GM23338 (cell line): ENCODE results near the gene SCGB3A2. TPM values are rescaled to one million over a fixed set of nuclear protein-coding genes. Genes with fewer than 3 reads are reported as not detected.
A peak's percentile ranks its signal among the peaks of the same experiment; 100 is the strongest.

Source experiments
- ATAC-seq: fragments of 200-7000 bp; cut with Tn5 transposase; 3 replicates; pipeline ENCODE4 v1.9.1; 2020
- DNase-seq: peaks from one replicate; pipeline ENCODE4 v3.0.0-alpha.2; 2015; ENCODE audit warnings: low spot score
- H2AFZ ChIP-seq: fragments of 200-600 bp; sonication (generic); 2 replicates; pipeline ENCODE4 v1.8.0; 2016; ENCODE audit warnings: antibody characterized with exemption, mild to moderate bottlenecking, moderate library complexity
- H3F3A ChIP-seq: fragments of 200-600 bp; sonication (generic); replicated peaks from 2 replicates; pipeline ENCODE4 v1.8.0; 2017; ENCODE audit warnings: antibody characterized with exemption, mixed run types, low read depth
- H3K27ac ChIP-seq: fragments of 200-600 bp; sonication (generic); 2 replicates; pipeline ENCODE4 v1.6.1; 2016; ENCODE audit warnings: low read depth
- H3K27me3 ChIP-seq: fragments of 200-600 bp; sonication (generic); 2 replicates; pipeline ENCODE4 v1.8.0; 2016; ENCODE audit warnings: mild to moderate bottlenecking, mixed run types, moderate library complexity; ENCODE audit not compliant: insufficient read depth
- H3K36me3 ChIP-seq: fragments of 200-600 bp; sonication (generic); 2 replicates; pipeline ENCODE4 v1.8.0; 2016; ENCODE audit warnings: mild to moderate bottlenecking; ENCODE audit not compliant: insufficient read depth
- H3K4me1 ChIP-seq: fragments of 200-600 bp; sonication (generic); 2 replicates; pipeline ENCODE4 v1.8.0; 2016; ENCODE audit warnings: mild to moderate bottlenecking, moderate library complexity; ENCODE audit not compliant: insufficient read depth
- H3K4me2 ChIP-seq: fragments of 200-600 bp; sonication (generic); 2 replicates; pipeline ENCODE4 v1.7.1; 2017; ENCODE audit warnings: mixed run types
- H3K4me3 ChIP-seq: fragments of 200-600 bp; sonication (generic); 2 replicates; pipeline ENCODE4 v1.6.1; 2016; ENCODE audit warnings: mixed run types
- H3K79me2 ChIP-seq: fragments of 200-600 bp; sonication (generic); replicated peaks from 2 replicates; pipeline ENCODE4 v1.8.0; 2017; ENCODE audit warnings: mild to moderate bottlenecking; ENCODE audit not compliant: insufficient read depth
- H3K9me2 ChIP-seq: fragments of 200-600 bp; sonication (generic); 2 replicates; pipeline ENCODE4 v1.8.0; 2017; ENCODE audit not compliant: insufficient read depth
- H4K20me1 ChIP-seq: fragments of 200-600 bp; sonication (generic); replicated peaks from 2 replicates; pipeline ENCODE4 v1.8.0; 2017; ENCODE audit warnings: mild to moderate bottlenecking; ENCODE audit not compliant: insufficient read depth
- H3K27ac Mint-ChIP-seq: 2 replicates; pipeline ENCODE4 v1.8.0; 2020; ENCODE audit warnings: inconsistent platforms, mild to moderate bottlenecking, moderate library complexity, mixed read lengths
- H3K27me3 Mint-ChIP-seq: 3 replicates; pipeline ENCODE4 v1.8.0; 2022; ENCODE audit warnings: low read depth, mild to moderate bottlenecking, moderate library complexity, mixed read lengths, inconsistent platforms; ENCODE audit not compliant: insufficient read depth, poor library complexity
- H3K36me3 Mint-ChIP-seq: 3 replicates; pipeline ENCODE4 v1.8.0; 2021; ENCODE audit warnings: low read depth, mild to moderate bottlenecking, inconsistent platforms, moderate library complexity, mixed read lengths
- H3K4me1 Mint-ChIP-seq: 3 replicates; pipeline ENCODE4 v1.8.0; 2020; ENCODE audit warnings: mild to moderate bottlenecking, inconsistent platforms, mixed read lengths
- H3K4me3 Mint-ChIP-seq: 3 replicates; pipeline ENCODE4 v1.8.0; 2021; ENCODE audit warnings: moderate library complexity, mild to moderate bottlenecking, inconsistent platforms, mixed read lengths
- H3K9me3 Mint-ChIP-seq: 3 replicates; pipeline ENCODE4 v1.8.0; 2020; ENCODE audit warnings: moderate library complexity, mild to moderate bottlenecking, inconsistent platforms, mixed read lengths
- CREB1 ChIP-seq: fragments of 250-450 bp; sonication (Bioruptor Pico); IDR thresholded peaks from 2 replicates; pipeline ENCODE4 v1.5.0; 2020; ENCODE audit warnings: low read depth, mild to moderate bottlenecking, moderate library complexity
- CTCF ChIP-seq, 2 experiments: fragments of 200-600 bp in 1 of 2; sonication (generic) in 1 of 2; conservative IDR thresholded peaks; 2 replicates each; pipeline versions ENCODE4 v1.5.1 to v1.6.1; 2016 to 2017; ENCODE audit warnings: antibody characterized with exemption in 2 of 2, low read depth in 2 of 2, mild to moderate bottlenecking in 2 of 2, moderate library complexity in 1 of 2
- ETS1 ChIP-seq: IDR thresholded peaks from 2 replicates; pipeline ENCODE4 v1.6.1; 2016; ENCODE audit warnings: antibody characterized with exemption
- EZH2 ChIP-seq: fragments of 200-600 bp; sonication (generic); IDR thresholded peaks from one replicate; pipeline ENCODE4 v1.8.0; 2017; ENCODE audit warnings: antibody characterized with exemption, mild to moderate bottlenecking, low read depth; ENCODE audit not compliant: unreplicated experiment
- EZH2phosphoT487 ChIP-seq: fragments of 200-600 bp; sonication (generic); IDR thresholded peaks from one replicate; pipeline ENCODE4 v1.8.1; 2018; ENCODE audit warnings: antibody characterized with exemption; ENCODE audit not compliant: unreplicated experiment
- JUNB ChIP-seq: IDR thresholded peaks from one replicate; pipeline ENCODE4 v1.6.1; 2016; ENCODE audit warnings: antibody characterized with exemption; ENCODE audit not compliant: unreplicated experiment
- NANOG ChIP-seq: IDR thresholded peaks from 2 replicates; pipeline ENCODE4 v1.6.1; 2016; ENCODE audit warnings: antibody characterized with exemption, borderline replicate concordance
- POLR2AphosphoS5 ChIP-seq: IDR thresholded peaks from 2 replicates; pipeline ENCODE4 v1.6.1; 2016; ENCODE audit warnings: antibody characterized with exemption, low read depth
- STAT1 ChIP-seq: IDR thresholded peaks from one replicate; pipeline ENCODE4 v1.6.1; 2016; ENCODE audit warnings: antibody characterized with exemption; ENCODE audit not compliant: unreplicated experiment
- ZNF114 ChIP-seq: fragments of 250-450 bp; sonication (Bioruptor Pico); IDR thresholded peaks from 2 replicates; pipeline ENCODE4 v1.5.0; 2020; ENCODE audit warnings: mild to moderate bottlenecking, moderate library complexity
- ZNF331 ChIP-seq: fragments of 250-450 bp; sonication (Bioruptor Pico); IDR thresholded peaks from 2 replicates; pipeline ENCODE4 v1.5.0; 2020; ENCODE audit warnings: low read depth, mild to moderate bottlenecking, moderate library complexity
- ZNF462 ChIP-seq: fragments of 250-450 bp; sonication (Bioruptor Pico); IDR thresholded peaks from 2 replicates; pipeline ENCODE4 v1.5.0; 2020; ENCODE audit warnings: mild to moderate bottlenecking, moderate library complexity
- polyA plus RNA-seq: library from polyadenylated mRNA; unstranded; fragments of >200 nt; fragmentation: Nextera tagmentation; extraction: Ambion mirVana; gene quantifications from 2 replicates; pipeline ENCODE4 v1.2.1, GENCODE V29; 2016
- total RNA-seq: library from RNA; depleted of rRNA; stranded (reverse); fragments of >200 nt; shearing (Covaris generic); gene quantifications from 2 replicates; pipeline ENCODE4 v1.2.3, GENCODE V29; 2014

Gene SCGB3A2
- total and polyA plus RNA-seq, 2 experiments from 2014 or later = 36.1 to 256 TPM

GRCh38 chr5:147879784-147880183 is 1.3 kb downstream of the SCGB3A2 start (continued):
- TF ChIP-seq CTCF (conservative IDR thresholded peaks at IDR 0.05; ENCODE audit: low read depth in 2 of 2) (peak; percentile 52 to 53), ZNF331 (CRISPR knock-in tag) (no peak), JUNB (no peak), ZNF114 (CRISPR knock-in tag) (no peak), EZH2phosphoT487 (no peak), CREB1 (no peak)

- Mint-ChIP-seq H3K27me3 (peaks cover 1% of the 10 kb centered on the region), H3K9me3 (no peaks in the 10 kb centered on the region), H3K27ac (no peak overlapping the region), H3K4me1 (peaks cover 49% of the 10 kb centered on the region), H3K4me3 (no peak overlapping the region), H3K36me3 (peaks cover 8% of the 10 kb centered on the region; the same call in 1 of the 3 replicates)
- Histone ChIP-seq H3K9me2 (no peaks in the 10 kb centered on the region), H3K27me3 (no peaks in the 10 kb centered on the region), H2AFZ (no peak overlapping the region), H3K36me3 (0 out of 2 replicates have a peak, but pooled peaks cover 6% of the 10 kb centered on the region), H3K4me1 (peaks cover 52% of the 10 kb centered on the region), H3F3A (no peaks in the 10 kb centered on the region), H3K27ac (no peak overlapping the region), H3K4me3 (no peak overlapping the region), H3K79me2 (peaks cover 50% of the 10 kb centered on the region), H4K20me1 (no peaks in the 10 kb centered on the region), H3K4me2 (no peak overlapping the region)
- DNase-seq (no peak), ATAC-seq (no peak)
- TF ChIP-seq ETS1 = no peak
- TF ChIP-seq ZNF114 (CRISPR knock-in tag) = no peak
- TF ChIP-seq CTCF (conservative IDR thresholded peaks at IDR 0.05; ENCODE audit: low read depth in 2 of 2) = no peak
- TF ChIP-seq POLR2AphosphoS5 = no peak
- no peak for TF ChIP-seq ZNF462 (CRISPR knock-in tag)
- TF ChIP-seq STAT1 = no peak
- no peak for TF ChIP-seq EZH2phosphoT487
- TF ChIP-seq CREB1 = no peak
- no peak for TF ChIP-seq NANOG
- no peak for TF ChIP-seq EZH2
Observed at GRCh38 chr5:147880487-147880886, 2.0 kb downstream of the SCGB3A2 start.
